Heart right ventricle (tissue), 16 donors: Measurements from ENCODE around the gene LRRC51. TPM values are rescaled to one million over a fixed set of nuclear protein-coding genes. Genes with fewer than 3 reads are reported as not detected.

Experiments
- ATAC-seq, 8 donors: fragments of 200-7000 bp; cut with Tn5 transposase; one replicate each; pipeline ENCODE4 v1.9.1; 2020; ENCODE audit warnings: mild to moderate bottlenecking in 8 of 8, moderate library complexity in 8 of 8, moderate number of reproducible peaks in 1 of 8
- DNase-seq, 2 donors: peaks; one replicate each; pipeline ENCODE4 v3.0.0-alpha.2; 2020
- H3K27ac ChIP-seq, 10 donors: fragments of 200-600 bp; sonication (generic) in 2 of 10; one replicate each; pipeline versions ENCODE4 v1.5.0 to v1.8.0; 2020 to 2022; ENCODE audit warnings: mild to moderate bottlenecking in 3 of 10
- H3K27me3 ChIP-seq, 7 donors: fragments of 200-600 bp; one replicate each; pipeline ENCODE4 v1.8.0; 2021 to 2022; ENCODE audit warnings: mild to moderate bottlenecking in 2 of 7
- H3K36me3 ChIP-seq, 9 donors: fragments of 200-600 bp; sonication (generic) in 1 of 9; one replicate each; pipeline versions ENCODE4 v1.5.0 to v1.8.0; 2020 to 2022; ENCODE audit warnings: mild to moderate bottlenecking in 2 of 9
- H3K4me1 ChIP-seq, 9 donors: fragments of 200-600 bp; sonication (generic) in 1 of 9; one replicate each; pipeline versions ENCODE4 v1.5.0 to v1.8.0; 2020 to 2022; ENCODE audit warnings: mild to moderate bottlenecking in 4 of 9
- H3K4me3 ChIP-seq, 10 donors: fragments of 200-600 bp; sonication (generic) in 2 of 10; one replicate each; pipeline versions ENCODE4 v1.5.0 to v1.8.0; 2020 to 2022; ENCODE audit warnings: mild to moderate bottlenecking in 7 of 10, moderate library complexity in 2 of 10
- H3K9me3 ChIP-seq, 11 donors: fragments of 200-600 bp in 10 of 11; sonication (generic) in 2 of 11; one replicate each; pipeline versions ENCODE4 v1.5.0 to v1.8.0; 2013 to 2022; ENCODE audit warnings: mild to moderate bottlenecking in 2 of 11, control low read depth in 1 of 11, moderate library complexity in 1 of 11
- CTCF ChIP-seq, 9 donors: fragments of 200-600 bp; sonication (generic) in 2 of 9; IDR thresholded peaks; one replicate each; pipeline versions ENCODE4 v1.5.0 to v1.8.0; 2021 to 2022; ENCODE audit warnings: antibody characterized with exemption in 9 of 9, mild to moderate bottlenecking in 5 of 9, moderate library complexity in 1 of 9
- WGBS, 2 donors: extraction: QIAGEN DNeasy Blood & Tissue Kit; methylation state at CpG; one replicate each; pipeline ENCODE4 v1.1.7; 2013; ENCODE audit warnings: inconsistent platforms in 1 of 2; 5-methylcytosine and 5-hydroxymethylcytosine counted together
- intact Hi-C, 10 donors: fragments of 100-400 bp; cut with DNase I; formaldehyde crosslinking; loops; one replicate each; pipeline versions ENCODE4 v1.11.1 to v1.14.2; 2022
- polyA plus RNA-seq, 2 donors: library from polyadenylated mRNA; stranded (reverse); fragments of 200-250 nt; gene quantifications; one replicate each; pipeline ENCODE4 v1.2.3, GENCODE V29; 2013
- total RNA-seq, 10 donors: library from RNA; stranded (reverse); fragmentation: NEBNext Ultra II Directional in 3 of 10; extraction: Animal tissue kit (Norgen Biotek cat#: 25700) in 3 of 10; gene quantifications; one replicate each; pipeline versions ENCODE4 v1.2.1 to v1.2.4, GENCODE V29; 2021 to 2023
- donor health status: Arrhythmogenic right ventricular cardiomyopathy.
- donor health status: ischemic (EF 13 %, LVEDD 7.1; RV severe dilation, severe dysfunction).
- donor health status: healthy with polysubstance abuse.
- donor health status: DM: no; HTN: yes; CAD: no.
- donor health status: DM: no; HTN: no; CAD: no.
- donor health status: ischemic (EF 25% LVEDD 6.9; RV normal size, moderate dysfunction).
- donor health status: ischemic (EF 25% LVEDD 5.7; RV mildly dilated, moderate dysfunction).
- donor health status: healthy.
- donor health status: DM: yes; HTN: yes; CAD: no.
- donor health status: Ischemic cardiomyopathy.
- donor health status: ischemic (EF 35%, LVEDD 5.7; RV mildly dilated, moderate dysfunction).
- donor health status: nonischemic (EF 11% LVEDD 7.7; RV severe dilation, severe dysfunction).
- donor health status: DM: yes; HTN: yes; CAD: no.
- donor health status: PGD.
- donor health status: ischemic (EF 29% LVEDD 5.4; RV normal size, mild dysfunction).
- donor health status: nonischemic (EF 23%, LVEDD 6.1; RV moderate dilation, normal function).

LRRC51 gene
- total and polyA plus RNA-seq, 12 donors: 2.3 to 9.1 (median 4.0) TPM

DNA sequence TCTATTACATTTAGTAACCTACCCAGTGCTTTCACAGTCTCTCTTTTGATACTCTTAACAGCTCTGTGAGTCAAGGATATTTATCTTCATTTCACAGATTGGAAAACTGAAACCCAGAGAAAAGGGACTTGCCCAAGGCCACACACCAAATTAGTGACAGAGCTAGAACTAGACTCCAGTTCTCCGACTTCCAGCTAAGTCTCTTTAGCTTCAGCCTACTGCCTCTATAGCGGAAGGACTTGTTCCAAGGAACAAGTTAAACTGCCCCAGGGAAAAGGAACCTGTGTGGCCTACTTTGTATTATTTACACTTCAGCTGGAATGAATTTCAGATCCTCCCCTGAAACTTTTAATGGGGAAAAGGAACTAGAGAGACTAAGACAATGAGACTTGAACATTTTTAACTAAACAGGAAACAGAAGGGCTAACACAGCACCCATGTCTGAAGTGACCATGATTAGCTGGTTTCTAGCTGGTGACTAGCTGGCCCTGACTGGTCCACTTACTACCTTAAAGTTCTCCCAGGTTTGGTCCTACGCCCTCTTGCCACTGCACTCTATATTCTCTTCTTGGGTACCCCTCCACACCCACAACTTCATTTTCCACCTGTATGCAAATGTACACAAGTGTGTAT is 1.3 kb downstream of the LRRC51 start:
- intact Hi-C loops: loop anchor here in 2 of 10 donors (2.0 kb wide), 1 partner anchor 41 kb away; no protein-coding TSS in a partner anchor
- 91 to 97% methylated on average over 3 of the region's 3 CpGs for WGBS, 2 donors

DNA sequence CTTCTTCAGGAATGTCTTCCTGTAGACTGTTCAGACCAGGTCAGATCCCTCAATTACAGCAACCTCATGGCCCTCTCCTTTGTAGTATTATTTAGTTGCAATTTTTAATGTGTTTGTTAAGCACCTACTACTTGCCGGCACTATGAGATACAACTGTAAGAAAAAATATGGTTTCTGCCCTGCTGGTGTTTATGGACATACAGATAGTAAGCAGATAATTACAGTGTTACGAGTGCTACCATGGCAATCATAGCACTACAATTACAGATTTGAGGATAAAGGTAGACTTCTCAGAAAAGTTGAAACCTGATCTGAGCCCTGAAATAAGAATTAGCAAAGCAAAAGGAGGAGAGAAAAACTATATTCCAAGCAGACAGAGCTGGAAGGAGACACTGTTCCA is 2.8 kb downstream of the LRRC51 start:
- intact Hi-C loops: no loop called here
- Histone ChIP-seq H3K9me3 (no peaks in the 10 kb centered on the region), H3K4me1 (peaks cover 0 to 36% (median 15%) of the 10 kb centered on the region in 9 donors), H3K36me3 (peaks cover 0 to 37% (median 0%) of the 10 kb centered on the region in 9 donors), H3K27me3 (no peaks in the 10 kb centered on the region), H3K27ac (no peak overlapping the region), H3K4me3 (no peak overlapping the region)
- 94 to 96% methylated on average over 2 of the region's 2 CpGs for WGBS, 2 donors
- DNase-seq (no peak), ATAC-seq (no peak)
- no peak for TF ChIP-seq CTCF (IDR thresholded peaks at IDR 0.05)

More for the DNA sequence above, 1.3 kb downstream of the LRRC51 start:
- Histone ChIP-seq H3K27ac (peak overlapping the region in 7 of 10 donors; percentile 76 to 95 (median 89)), H3K36me3 (peaks cover 0 to 23% (median 0%) of the 10 kb centered on the region in 9 donors), H3K4me1 (peaks cover 0 to 36% (median 15%) of the 10 kb centered on the region in 9 donors), H3K4me3 (no peak overlapping the region), H3K27me3 (no peaks in the 10 kb centered on the region), H3K9me3 (no peaks in the 10 kb centered on the region)
- DNase-seq (no peak), ATAC-seq (no peak)
- TF ChIP-seq CTCF (IDR thresholded peaks at IDR 0.05): no peak

- 88 to 92% methylated on average over 4 of the region's 4 CpGs for WGBS, 2 donors
- H3K4me1 ChIP-seq: peaks cover 0 to 30% (median 14%) of the 10 kb centered on the region in 9 donors
- H3K9me3 ChIP-seq: no peaks in the 10 kb centered on the region
- H3K36me3 ChIP-seq: peaks cover 0 to 44% (median 0%) of the 10 kb centered on the region in 9 donors
- ATAC-seq: no peak
- no peak overlapping the region for H3K27ac ChIP-seq
- no peak for TF ChIP-seq CTCF (IDR thresholded peaks at IDR 0.05)
- intact Hi-C loops: no loop called here
- DNase-seq: no peak
- H3K27me3 ChIP-seq: no peaks in the 10 kb centered on the region
- no peak overlapping the region for H3K4me3 ChIP-seq
These were observed 3.4 kb downstream of the LRRC51 start for GRCh38 chr11:72084076-72084475.

DNA sequence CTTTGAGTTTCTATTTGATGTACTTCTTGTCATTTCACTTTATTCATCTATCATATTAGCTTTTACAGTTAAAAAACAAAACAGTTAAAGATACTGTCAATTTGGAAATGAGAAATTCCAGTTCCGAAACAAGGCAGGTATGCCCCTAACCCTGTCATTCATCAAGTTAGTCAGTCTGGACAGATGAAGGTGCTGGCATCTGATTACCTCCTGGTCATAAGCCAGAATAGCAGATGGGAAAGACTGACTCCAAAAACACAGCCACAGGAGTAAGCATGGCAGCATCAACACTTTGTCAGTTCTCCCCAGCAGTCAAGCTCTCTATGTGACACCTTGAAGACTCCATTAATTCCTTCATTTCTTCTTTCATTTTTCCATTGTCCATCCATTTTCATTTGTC is 4.3 kb downstream of the LRRC51 start:
- peaks cover 0 to 53% (median 3%) of the 10 kb centered on the region in 9 donors for H3K36me3 ChIP-seq
- intact Hi-C loops: no loop called here
- H3K4me1 ChIP-seq: peaks cover 0 to 21% (median 9%) of the 10 kb centered on the region in 9 donors
- WGBS, 2 donors: 85 to 91% methylated on average over 1 of the region's 1 CpG
- ATAC-seq: no peak
- no peak overlapping the region for H3K4me3 ChIP-seq
- no peaks in the 10 kb centered on the region for H3K9me3 ChIP-seq
- H3K27ac ChIP-seq: no peak overlapping the region
- H3K27me3 ChIP-seq: no peaks in the 10 kb centered on the region
- DNase-seq: no peak
- no peak for TF ChIP-seq CTCF (IDR thresholded peaks at IDR 0.05)
